Astrocyte (in vitro differentiated cells and primary cell): ENCODE measurements around the gene PAPSS2. TPM values are rescaled to one million over a fixed set of nuclear protein-coding genes. Genes with fewer than 3 reads are reported as not detected.

Source experiments
- DNase-seq: peaks from one replicate; pipeline ENCODE4 v3.0.0-alpha.2; 2010; ENCODE audit warnings: low read depth
- FAIRE-seq: peaks from 2 replicates; lab custom pipeline; 2011; peaks lifted over from hg19 to GRCh38; lab: Jason Lieb, UNC
- H2AFZ ChIP-seq: 2 replicates; pipeline ENCODE4 v1.6.0; 2012; ENCODE audit warnings: low read depth, low read length, inconsistent platforms
- H3K27ac ChIP-seq: 2 replicates; pipeline ENCODE4 v1.5.1; 2011; ENCODE audit warnings: low read depth, low read length, inconsistent platforms
- H3K27me3 ChIP-seq: 2 replicates; pipeline ENCODE4 v1.6.0; 2011; ENCODE audit warnings: low read length, inconsistent platforms; ENCODE audit not compliant: insufficient read depth
- H3K36me3 ChIP-seq: 2 replicates; pipeline ENCODE4 v1.5.1; 2011; ENCODE audit warnings: low read length, inconsistent platforms; ENCODE audit not compliant: insufficient read depth
- H3K4me1 ChIP-seq: 2 replicates; pipeline ENCODE4 v1.5.1; 2011; ENCODE audit warnings: low read length, inconsistent platforms; ENCODE audit not compliant: insufficient read depth
- H3K4me2 ChIP-seq: 2 replicates; pipeline ENCODE4 v1.6.0; 2012; ENCODE audit warnings: low read length, inconsistent platforms
- H3K4me3 ChIP-seq: 2 replicates; pipeline ENCODE4 v1.5.1; 2011; ENCODE audit warnings: low read depth, mild to moderate bottlenecking, low read length, inconsistent platforms; ENCODE audit not compliant: insufficient read depth
- H3K79me2 ChIP-seq: 2 replicates; pipeline ENCODE4 v1.6.0; 2012; ENCODE audit warnings: mild to moderate bottlenecking, low read length, inconsistent platforms; ENCODE audit not compliant: insufficient read depth
- H3K9ac ChIP-seq: 2 replicates; pipeline ENCODE4 v1.6.0; 2012; ENCODE audit warnings: mild to moderate bottlenecking, low read length, inconsistent platforms
- H3K9me3 ChIP-seq: 2 replicates; pipeline ENCODE4 v1.5.1; 2012; ENCODE audit warnings: low read depth, mild to moderate bottlenecking, low read length, inconsistent platforms; ENCODE audit not compliant: insufficient read depth
- H4K20me1 ChIP-seq: 2 replicates; pipeline ENCODE4 v1.6.0; 2012; ENCODE audit warnings: low read length, inconsistent platforms; ENCODE audit not compliant: insufficient read depth
- H3K27ac Mint-ChIP-seq: one replicate; pipeline ENCODE4 v1.8.0; 2021; ENCODE audit warnings: mild to moderate bottlenecking, mixed read lengths; ENCODE audit not compliant: unreplicated experiment
- H3K27me3 Mint-ChIP-seq: one replicate; pipeline ENCODE4 v1.8.0; 2021; ENCODE audit warnings: low read depth, mixed read lengths; ENCODE audit not compliant: unreplicated experiment
- H3K36me3 Mint-ChIP-seq: one replicate; pipeline ENCODE4 v1.8.0; 2021; ENCODE audit warnings: low read depth, mixed read lengths; ENCODE audit not compliant: unreplicated experiment
- H3K4me1 Mint-ChIP-seq: one replicate; pipeline ENCODE4 v1.8.0; 2021; ENCODE audit warnings: low read depth, mixed read lengths; ENCODE audit not compliant: unreplicated experiment
- H3K4me3 Mint-ChIP-seq: one replicate; pipeline ENCODE4 v1.8.0; 2021; ENCODE audit warnings: mild to moderate bottlenecking, moderate library complexity, mixed read lengths; ENCODE audit not compliant: unreplicated experiment
- H3K9me3 Mint-ChIP-seq: one replicate; pipeline ENCODE4 v1.8.0; 2021; ENCODE audit warnings: mild to moderate bottlenecking, mixed read lengths; ENCODE audit not compliant: unreplicated experiment
- CTCF ChIP-seq: IDR thresholded peaks from 2 replicates; pipeline ENCODE4 v1.5.1; 2011; ENCODE audit warnings: low read depth, mild to moderate bottlenecking, inconsistent platforms, low read length, moderate library complexity; ENCODE audit not compliant: insufficient read depth
- EZH2 ChIP-seq: IDR thresholded peaks from 2 replicates; pipeline ENCODE4 v1.6.1; 2012; ENCODE audit warnings: mild to moderate bottlenecking, low read length, inconsistent platforms; ENCODE audit not compliant: insufficient read depth
- total RNA-seq: library from RNA; stranded (reverse); gene quantifications from 2 replicates; pipeline ENCODE4 v1.2.1, GENCODE V29; 2021

PAPSS2 gene
- total RNA-seq, 1 donor from 2014 or later = 48.6 TPM

DNA sequence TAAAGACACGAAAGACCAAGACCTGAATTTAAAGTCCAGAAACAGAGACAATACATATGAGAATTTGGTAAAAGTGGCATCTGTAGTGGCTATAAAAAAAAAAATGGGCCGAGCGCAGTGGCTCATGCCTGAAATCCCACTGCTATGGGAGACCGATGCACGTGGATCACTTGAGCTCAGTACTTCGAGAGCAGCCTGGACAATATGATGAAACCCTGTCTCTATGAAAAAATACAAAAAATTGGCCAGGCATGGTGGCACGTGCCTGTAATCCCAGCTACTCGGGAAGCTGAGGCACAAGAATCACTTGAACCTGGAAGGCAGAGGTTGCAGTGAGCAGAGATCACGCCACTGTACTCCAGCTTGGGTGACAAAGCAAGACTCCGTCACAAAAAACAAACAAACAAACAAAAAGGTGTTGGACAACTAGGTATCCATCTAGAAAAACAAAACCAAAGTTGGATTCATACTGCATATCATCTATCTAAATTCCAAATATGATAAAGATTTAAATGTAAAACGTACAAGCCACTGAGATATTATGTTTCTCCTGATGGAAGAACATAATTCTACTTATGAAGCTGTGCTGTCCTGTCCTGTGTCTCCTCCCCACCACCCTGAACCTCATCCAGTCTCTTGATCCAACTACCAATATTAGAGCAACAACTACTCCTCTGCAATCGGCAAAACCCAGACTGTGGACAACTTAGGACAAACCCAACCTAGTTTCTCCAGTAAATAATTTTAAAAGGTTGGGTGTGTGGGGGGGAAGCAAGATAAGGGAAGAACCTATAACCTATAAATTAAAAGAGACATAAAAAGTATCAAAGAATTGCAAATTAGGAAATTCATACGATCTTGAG lies 104.6 kb downstream of the PAPSS2 start:
- H4K20me1 ChIP-seq = no peaks in the 10 kb centered on the region
- peaks cover 16% of the 10 kb centered on the region for H3K4me1 ChIP-seq
- peak overlapping the region; percentile 5 for H3K27ac Mint-ChIP-seq
- no peak overlapping the region for H3K4me3 ChIP-seq
- H3K27ac ChIP-seq = no peak overlapping the region
- no peaks in the 10 kb centered on the region for H3K27me3 ChIP-seq
- H3K9me3 Mint-ChIP-seq = no peaks in the 10 kb centered on the region
- no peak overlapping the region for H3K4me3 Mint-ChIP-seq
- no peak for FAIRE-seq
- H3K79me2 ChIP-seq = no peaks in the 10 kb centered on the region
- H3K9ac ChIP-seq = no peak overlapping the region
- H2AFZ ChIP-seq = no peak overlapping the region
- DNase-seq = no peak
- TF ChIP-seq CTCF (no peak), EZH2 (no peak)
- H3K9me3 ChIP-seq = no peaks in the 10 kb centered on the region
- no peaks in the 10 kb centered on the region for H3K36me3 ChIP-seq
- H3K4me2 ChIP-seq = no peak overlapping the region
- H3K4me1 Mint-ChIP-seq = peaks cover 29% of the 10 kb centered on the region
- H3K27me3 Mint-ChIP-seq = no peaks in the 10 kb centered on the region
- H3K36me3 Mint-ChIP-seq = peaks cover 12% of the 10 kb centered on the region

GRCh38 chr10:87765666-87766376 lies 106.1 kb downstream of the PAPSS2 start:
- H3K36me3 ChIP-seq = no peaks in the 10 kb centered on the region
- peaks cover 17% of the 10 kb centered on the region for H3K4me1 ChIP-seq
- H3K9me3 ChIP-seq = no peaks in the 10 kb centered on the region
- TF ChIP-seq CTCF = no peak
- TF ChIP-seq EZH2 = no peak
- Mint-ChIP-seq H3K36me3 (peaks cover 7% of the 10 kb centered on the region), H3K27ac (no peak overlapping the region), H3K9me3 (no peaks in the 10 kb centered on the region), H3K4me1 (peaks cover 23% of the 10 kb centered on the region), H3K27me3 (no peaks in the 10 kb centered on the region), H3K4me3 (no peak overlapping the region)
- no peak overlapping the region for H2AFZ ChIP-seq
- H3K27me3 ChIP-seq = no peaks in the 10 kb centered on the region
- DNase-seq = no peak
- H3K4me2 ChIP-seq = no peak overlapping the region
- H4K20me1 ChIP-seq = no peaks in the 10 kb centered on the region
- H3K27ac ChIP-seq = no peak overlapping the region
- no peak overlapping the region for H3K9ac ChIP-seq
- no peak overlapping the region for H3K4me3 ChIP-seq
- H3K79me2 ChIP-seq = no peaks in the 10 kb centered on the region
- no peak for FAIRE-seq
